HG02852 (cell line): Measurements from ENCODE around the gene NTM.
"Not testable (repeated sequence)": the region's sequence is repeated elsewhere in the genome, so short reads cannot be mapped to it uniquely, and the experiment has no call there.

Experiments used
- ATAC-seq: cut with Tn5 transposase; IDR thresholded peaks from one replicate; pipeline ENCODE4 v1.9.1; 2021; ENCODE audit warnings: mild to moderate bottlenecking, moderate library complexity; ENCODE audit not compliant: unreplicated experiment

The NTM gene

DNA sequence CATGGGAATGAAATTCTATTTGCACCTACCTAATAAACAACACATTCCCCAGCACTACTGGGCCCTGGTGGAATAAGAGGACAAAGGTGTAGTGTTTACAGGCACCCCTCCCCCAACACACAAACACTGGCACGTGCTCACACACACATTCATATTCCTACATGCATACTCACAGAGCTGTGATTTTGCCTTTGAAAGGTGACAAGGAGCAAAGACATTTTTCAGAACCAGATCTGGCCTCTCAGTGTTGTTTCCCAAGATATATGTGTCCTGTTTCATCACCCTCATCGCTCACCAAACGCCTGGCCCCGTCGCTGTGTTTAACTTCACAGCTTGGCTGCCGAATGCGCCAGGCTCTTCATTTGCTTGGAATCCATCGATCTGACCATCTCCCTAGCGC, 292.6 kb downstream of the NTM start:
- ATAC-seq, result no peak

DNA sequence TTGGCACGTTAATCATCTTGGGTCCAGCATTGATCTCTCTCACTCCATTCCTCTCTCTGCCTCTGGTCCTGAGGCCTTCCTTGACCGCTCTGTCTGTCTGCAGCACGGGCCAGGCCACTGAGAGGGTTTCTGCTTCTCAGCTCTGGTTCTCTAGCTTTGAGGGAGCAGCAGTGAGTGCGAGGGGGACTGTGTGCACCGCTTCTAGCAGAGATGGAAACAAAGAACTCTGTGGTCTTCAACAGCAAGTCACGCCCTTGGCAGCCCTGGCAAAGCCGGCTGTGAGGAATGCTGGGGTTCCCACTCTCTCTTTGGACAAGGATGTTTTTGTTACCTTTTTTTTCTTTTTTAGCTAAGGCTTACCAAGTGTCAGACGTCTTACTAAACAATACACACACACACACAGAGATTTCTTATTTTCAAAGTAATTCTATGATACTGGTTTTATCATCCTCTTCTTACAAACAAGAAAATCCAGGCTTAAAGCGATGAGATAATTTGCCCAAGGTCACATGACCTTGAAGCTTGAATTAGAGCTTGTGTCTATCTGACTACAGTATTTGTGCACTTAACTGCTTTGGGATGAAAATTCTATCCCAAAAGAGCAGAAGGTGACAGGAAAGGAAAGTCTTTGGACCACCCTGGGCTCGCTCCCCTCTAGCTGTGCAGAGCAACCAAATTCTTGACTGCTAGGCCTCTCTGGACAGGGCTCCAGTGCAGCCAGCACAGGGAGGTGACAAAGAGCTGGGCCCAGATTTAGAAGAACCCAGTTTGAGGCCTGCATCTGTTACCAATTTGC, 293.2 kb downstream of the NTM start:
- ATAC-seq, result no peak

DNA sequence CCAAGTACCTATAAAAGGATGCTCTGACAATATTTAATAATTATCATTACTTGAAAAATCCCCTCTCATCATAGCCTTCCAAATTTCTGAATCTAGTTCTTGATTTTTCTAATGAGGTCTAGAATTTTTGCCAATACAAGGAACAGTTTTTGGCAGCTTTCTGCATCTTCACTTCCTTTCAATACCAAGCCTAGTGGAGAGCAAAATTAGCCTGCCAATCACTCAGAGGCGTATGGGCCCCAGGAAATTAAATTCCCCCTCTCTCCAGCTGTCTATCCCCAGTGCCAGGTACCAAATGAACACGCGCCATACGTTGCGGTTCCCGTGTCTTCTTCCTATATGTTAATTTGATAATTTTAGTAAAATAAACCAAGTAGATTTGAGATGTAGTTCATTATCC, 293.9 kb downstream of the NTM start:
- ATAC-seq, result no peak

DNA sequence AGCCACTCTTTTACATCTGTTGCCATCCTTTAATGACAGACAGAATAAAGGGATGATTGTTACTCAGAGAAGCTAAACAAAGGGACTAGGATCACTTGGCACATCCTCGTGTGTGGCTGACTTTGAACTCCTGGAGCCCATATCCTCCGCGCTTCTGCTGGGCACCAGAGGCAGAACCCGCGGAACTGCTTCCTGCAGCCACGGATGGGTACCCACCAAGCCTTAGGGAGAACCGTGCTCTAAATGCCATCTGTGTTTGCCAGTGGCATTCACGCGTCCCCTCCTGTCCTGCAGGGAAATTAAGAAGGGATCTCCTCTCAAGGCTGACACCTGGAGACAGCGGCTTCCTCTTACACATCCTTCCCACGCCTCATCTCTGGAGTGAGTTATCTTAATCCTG, 294.4 kb downstream of the NTM start:
- no peak for ATAC-seq

DNA sequence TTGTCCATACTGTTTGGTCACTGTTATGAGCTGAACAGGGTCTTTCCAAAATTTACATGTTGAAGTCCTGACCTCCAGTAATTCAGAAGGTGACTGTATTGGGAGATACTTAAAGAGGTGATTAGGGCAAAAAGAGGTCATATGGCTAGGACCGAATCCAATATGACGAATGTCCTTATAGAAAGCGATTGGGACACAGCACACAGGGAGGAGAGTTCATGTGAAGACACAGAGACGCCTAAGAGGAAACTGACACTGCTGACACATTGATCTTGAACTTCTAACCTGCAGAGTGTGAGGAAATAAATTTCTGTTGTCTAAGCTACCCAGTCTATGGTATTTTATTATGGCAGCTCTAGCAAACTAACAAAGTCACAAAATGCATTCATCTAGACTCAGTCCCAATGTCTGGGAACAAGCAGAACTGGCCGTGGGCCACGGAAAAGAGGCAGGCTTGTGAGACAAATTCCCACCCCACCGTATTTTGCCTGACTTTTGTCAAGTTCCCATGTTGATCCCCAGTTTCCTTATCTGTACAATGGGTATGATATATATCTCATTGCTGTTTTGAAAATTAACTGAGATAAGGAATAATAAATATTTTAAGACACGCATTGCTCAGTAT, 295.0 kb downstream of the NTM start:
- no peak for ATAC-seq

DNA sequence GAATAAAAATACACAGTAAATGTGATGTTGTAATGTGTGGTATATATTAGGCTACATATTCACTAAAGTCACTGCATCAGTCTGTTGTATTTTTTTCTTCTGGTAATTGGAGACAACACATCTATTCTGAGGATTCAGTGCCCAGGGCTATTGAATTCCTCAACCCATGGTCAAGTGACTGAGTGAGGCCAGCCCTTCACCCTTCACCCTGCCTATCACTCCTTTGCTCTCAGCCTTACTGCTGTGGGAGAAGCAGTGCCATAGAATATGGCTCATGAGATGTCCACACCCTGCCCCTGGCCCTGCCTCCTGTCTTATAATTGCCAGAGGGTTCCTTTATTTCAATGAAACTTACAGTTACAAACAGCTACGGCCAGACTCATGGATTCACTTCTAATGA, 295.6 kb downstream of the NTM start:
- ATAC-seq, result no peak

DNA sequence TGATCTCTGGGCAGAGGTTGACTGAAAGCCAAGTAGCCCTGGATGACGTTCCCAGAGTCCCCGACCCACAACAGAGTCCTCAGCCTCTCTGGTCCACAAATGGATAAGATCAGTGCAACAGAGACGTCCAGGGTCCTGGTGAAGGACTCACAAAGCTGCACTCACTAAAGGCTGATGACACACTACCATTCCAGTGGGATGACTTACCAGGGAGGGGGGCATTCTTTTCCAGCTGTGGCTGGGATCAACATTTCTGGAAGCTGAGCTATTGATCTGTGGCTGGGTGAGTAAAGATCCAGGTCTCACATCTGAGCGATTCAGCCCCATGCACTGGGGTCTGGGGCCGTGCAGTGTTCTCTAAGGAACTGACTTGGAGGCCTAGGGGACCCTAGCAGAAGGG, 296.2 kb downstream of the NTM start:
- ATAC-seq, result no peak

DNA sequence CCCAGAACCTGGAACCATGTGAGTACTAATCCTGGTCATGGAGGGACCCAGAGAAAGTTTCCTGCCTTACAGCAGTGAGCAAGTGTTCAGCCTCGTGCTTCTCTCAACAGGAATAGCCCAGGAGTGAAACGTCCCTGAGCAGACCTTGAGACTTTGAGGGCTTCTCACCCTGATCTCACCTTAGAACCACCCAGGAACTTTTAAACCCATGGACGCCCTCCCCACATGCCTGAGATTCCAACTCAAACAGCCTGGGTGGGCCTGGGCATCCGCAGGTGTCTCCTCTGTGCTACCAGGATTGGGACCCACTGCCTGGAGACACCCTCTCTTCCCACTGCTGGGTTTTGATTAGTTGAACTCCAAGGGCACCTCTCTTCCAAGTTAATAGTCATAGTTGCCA, 297.2 kb downstream of the NTM start:
- no peak for ATAC-seq

DNA sequence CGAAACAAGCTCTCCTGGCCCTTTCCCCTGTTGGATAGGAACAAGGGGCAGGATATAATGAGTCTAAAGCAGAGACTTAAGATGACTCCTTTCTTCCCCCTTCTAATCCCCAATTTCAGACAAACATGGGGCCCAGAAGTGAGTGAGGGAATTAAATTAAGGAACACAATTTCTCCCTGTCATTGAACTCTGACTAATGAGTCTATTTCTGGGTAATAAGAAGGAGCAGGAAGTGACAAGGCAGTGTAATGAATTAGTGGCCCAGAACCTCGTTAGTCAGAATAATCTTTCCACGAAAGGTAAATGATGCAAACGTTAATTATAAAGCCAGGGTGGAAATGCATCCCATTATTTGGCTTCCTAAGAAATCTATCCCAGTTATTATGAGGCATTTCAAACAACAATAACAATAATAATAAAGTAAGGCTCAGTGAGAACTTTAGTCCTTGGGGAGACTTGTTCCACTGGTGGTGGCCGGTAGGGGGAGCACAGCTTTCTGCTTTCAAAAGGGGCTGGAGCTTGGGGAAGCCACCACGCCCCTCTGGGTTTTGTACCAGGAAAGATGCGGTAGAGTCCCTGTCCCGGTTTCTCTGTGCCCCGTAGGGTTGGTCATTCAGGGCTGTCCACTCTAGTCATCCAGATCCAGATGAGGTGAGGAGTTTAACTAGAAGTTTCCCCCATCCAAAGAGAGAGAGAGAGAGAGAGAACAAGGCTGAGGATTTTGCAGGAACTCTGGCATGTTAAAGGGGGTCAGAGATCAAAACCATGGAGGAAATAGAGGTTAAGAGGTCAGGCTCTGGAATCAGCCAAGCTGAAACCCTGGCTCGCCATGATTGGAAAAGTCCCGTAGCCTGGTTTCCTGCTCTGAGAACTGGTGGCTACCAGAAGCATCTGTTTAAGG, 298.3 kb downstream of the NTM start:
- peak; percentile 82 for ATAC-seq

DNA sequence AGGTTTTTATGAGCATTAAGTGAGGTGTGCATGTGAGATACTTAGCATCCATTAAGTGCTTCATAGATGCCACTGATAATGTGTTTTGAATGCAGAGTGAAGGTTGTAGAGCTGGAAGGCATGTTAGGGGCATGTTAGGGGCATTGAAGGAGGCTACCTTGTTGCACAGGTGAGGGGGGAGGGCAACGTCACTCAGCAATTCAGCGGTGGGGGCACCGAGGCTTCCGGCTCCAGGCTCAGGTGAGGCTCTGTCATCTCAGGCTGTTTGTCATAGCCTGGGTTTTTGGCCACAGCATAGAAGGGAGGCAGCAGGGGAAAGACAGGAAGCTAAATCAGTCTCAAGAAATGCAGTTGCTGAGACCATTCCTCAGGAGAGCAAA, 299.0 kb downstream of the NTM start:
- ATAC-seq, result no peak

DNA sequence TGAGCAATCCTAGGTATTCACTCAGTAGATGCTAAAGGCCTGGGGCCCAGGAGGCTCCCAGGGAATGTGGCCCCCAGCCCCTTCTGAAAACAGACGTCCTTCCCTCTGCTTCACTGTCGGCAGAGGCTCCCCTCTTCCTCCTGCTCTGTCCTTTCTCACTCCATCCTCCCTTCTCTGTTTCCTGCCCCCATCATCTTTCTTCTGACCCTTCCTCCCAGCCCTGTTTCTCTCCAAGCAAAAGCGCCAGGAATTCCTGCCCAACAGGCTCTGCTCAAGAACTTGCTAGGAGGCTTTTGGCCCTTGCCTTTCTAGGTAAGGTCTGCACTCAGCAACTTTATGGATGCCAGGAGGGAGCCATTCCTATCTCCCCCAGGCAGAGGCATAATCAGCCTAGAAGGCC, 300.5 kb downstream of the NTM start:
- ATAC-seq, result no peak

DNA sequence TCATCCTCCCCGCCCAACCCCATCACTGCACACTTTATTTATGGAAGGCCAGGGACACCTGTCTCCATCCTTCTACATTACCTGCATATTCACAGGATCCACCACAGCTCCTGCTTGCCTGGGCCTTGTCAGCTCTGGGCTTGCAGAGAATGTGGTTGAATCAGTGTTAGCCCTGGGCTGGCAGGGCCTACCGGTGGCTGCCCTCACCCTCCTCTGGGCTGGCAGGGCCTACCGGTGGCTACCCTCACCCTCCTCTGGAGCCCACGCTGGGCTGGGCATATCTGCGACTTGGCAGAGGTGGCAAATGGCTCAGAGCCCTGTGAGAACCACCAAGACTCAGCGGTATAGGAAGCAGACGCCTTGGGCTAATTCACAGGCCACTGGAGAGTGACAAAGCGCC, 300.9 kb downstream of the NTM start:
- no peak for ATAC-seq

DNA sequence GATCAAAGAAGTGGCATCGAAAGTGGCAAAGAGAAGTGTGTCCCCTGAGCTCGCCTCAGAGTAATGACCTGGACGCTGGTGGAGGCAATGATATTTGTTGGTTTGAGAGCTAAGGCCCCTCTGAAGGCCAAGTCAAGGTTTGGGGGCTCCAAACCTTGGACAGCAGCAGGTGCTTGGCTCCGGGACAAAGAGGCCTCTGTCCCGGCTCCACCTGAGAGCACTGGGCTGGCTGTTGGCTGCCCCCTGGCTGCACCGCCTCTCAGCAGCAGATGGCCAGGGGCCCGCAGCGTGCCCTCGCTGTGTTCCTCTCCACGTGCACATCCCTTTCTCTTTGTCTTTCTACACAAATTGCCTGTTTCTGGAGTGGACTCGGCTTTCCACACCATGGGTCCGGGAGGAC, 301.3 kb downstream of the NTM start:
- no peak for ATAC-seq

DNA sequence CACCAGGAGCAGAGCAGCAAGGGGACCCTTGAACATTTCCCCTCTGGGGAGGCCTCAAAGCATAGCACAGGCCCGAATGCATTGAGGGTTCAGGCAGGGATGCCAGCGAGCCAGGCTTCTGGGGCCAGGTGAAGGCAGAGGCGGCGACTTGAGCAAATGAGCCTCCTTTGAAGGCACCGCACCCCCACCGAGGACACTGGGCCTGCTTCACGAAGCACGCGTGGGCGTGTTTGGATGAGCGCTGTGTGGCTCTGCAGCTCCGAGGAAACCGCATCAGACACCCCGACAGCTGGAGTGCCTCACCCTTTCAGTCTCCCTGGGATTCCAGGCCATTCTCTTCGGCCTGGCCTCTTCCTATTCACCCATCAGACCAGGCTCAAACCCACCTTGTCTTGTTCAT, 301.8 kb downstream of the NTM start:
- ATAC-seq, result no peak

DNA sequence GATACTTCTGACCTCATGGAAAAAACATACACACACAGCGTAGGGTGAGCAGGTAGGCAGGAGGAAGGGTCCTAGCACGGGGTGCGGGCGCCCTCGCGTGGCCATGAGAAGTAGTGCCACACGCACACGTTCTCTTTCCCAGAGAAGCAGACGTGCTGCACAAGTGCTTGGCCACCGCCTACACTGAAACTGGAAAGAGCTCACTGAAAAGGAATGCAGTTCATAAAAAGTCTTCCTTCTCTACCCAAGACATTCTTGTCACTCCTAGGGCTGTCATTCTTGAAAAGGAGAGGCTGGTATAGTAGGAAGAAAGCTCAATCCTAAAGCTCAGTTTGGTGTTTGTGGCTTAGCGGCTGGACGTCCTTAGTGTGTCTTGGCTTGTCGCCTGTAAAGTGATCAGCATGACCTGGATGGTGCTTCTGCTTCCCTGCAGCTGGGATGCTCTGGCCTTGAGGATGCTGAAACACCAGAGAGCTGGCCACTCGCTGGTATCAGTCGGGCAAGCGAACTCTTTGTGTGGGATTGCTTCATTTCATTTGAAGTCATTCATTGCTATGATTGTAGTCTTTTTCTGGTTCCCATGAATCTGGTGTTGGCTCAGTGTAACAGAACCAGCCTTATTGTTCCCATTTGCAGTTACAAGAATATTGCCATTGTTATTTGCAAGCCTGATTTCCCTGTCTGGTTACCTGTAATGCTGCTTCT, 303.8 kb downstream of the NTM start:
- ATAC-seq, result peak; percentile 83

DNA sequence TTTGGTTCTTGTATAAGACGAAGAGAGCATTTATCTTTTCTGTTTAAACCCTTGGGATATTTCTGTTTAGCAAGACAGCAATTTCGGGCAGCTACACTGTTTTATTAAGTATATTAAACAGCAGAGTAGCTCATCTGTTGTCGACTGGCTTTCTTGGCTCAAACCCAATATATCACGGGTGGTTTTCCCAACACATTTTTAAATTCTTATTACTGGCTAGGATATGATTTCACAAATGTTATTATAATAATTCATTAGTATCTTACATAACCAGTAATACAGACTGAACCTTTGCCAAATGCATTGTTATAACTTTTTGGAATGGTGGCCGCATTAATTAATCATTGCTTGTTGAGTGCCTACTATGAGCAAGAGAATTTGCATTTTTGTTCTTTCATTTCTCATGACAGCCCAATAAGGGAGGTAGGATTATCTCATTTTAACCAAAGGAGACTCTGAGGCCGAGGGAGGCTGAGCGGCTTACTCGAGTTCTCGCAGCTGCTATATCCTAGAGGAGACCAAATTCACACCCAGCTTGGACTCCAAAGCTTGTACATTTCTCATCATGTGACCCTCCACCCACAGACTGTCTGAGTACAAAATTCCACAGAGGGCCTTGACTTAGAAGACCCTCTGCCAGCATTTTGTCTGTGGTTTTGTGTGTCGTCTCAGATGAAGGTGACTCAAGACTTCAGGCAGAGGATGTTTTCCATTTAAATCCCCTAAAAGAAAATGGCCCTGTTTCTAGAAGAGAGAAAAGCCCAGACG, 304.9 kb downstream of the NTM start:
- ATAC-seq, result no peak

DNA sequence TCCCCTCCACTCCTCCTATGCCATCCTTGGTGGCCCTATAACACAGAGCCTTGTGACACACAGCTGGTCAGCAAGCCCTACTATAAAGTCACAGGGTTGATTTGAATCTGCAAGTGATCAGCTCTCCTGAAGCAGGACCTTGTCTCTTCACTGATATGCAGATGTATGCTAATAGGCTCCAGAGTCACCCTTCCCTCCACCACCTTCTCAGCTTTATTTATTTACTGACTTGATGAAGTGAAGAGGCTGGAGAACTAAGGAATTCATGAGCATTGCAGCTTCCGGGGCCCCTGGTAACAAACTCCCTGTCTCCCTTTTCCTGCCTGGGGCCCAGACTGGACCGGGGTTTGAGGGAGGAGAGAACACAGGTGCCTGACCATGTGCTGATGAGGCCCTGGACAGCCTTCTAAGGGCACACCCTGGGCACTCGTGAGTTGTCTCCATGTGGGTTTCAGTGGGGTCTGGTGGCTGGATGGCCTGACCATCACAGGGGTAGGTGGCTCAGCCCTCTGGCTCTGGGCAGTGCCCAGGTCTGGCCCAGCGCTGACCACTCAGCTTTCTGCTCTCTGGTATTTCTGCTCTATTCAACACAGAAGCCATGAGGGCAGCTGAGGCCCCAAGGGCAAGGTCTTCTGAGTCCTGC, 307.5 kb downstream of the NTM start:
- no peak for ATAC-seq

DNA sequence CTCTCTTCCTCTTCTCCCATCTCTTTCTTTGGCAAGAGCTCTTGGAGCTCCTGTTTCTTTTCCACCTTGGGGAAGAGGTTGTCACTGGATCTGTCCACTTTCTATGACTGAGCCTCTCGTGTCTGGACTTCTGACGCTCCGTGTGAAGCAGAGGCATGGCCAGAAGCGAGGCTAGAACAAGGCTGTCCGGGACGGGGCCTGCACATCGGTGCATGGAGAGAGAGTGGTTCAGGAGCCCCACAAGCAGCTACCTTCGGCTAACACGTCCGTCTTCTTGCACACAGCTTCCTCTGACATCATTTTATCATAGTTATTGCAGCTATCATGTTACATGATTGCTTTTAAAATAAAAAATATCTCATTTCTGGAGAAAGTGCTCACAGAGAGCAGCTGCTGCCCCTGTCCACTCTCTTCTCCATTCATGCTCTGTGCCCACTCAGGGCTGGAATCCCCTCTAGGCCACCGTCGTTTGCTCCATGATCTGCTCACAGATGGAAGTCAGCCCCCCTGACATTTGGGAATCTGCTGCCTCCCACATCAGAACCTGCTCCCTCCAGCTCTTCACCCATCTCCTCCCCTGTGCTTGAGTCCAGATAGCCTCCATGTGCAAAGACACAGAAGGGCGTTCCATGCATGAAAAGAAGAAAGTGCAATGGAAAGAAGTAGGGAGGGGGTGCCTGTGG, 308.4 kb downstream of the NTM start:
- ATAC-seq, result no peak

DNA sequence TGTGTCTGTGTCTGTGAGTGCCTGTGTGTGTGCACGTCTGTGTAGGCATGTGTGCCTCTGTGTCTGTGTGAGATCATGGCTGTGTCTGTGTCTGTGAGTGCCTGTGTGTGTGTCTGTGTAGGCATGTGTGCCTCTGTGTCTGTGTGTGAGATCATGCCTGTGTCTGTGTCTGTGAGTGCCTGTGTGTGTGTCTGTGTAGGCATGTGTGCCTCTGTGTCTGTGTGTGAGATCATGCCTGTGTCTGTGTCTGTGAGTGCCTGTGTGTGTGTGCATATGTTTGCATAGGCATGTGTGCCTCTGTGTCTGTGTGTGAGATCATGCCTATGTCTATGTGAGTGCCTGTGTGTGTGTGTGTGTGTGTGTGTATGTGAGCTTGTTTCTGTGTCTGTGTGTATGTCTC, 310.0 kb downstream of the NTM start:
- ATAC-seq, result not testable (repeated sequence)
